IMR-90 (cell line): ENCODE data around the gene NXF1. TPM values are rescaled to one million over a fixed set of nuclear protein-coding genes. Genes with fewer than 3 reads are reported as not detected.

Experiments
- ATAC-seq: fragments of 200-7000 bp; cut with Tn5 transposase; 2 replicates; pipeline ENCODE4 v1.9.1; 2020; ENCODE audit warnings: low read depth, mild to moderate bottlenecking, moderate library complexity
- BruUV-seq: library from RNA; stranded (reverse); fragments of 400-500 nt; replicated peaks from 2 replicates; lab custom pipeline; 2021; lab: Mats Ljungman, UMichigan
- CTCF ChIA-PET: fragments of 300-600 bp; formaldehyde crosslinking; extraction: SDS; loops from one replicate; lab custom pipeline; 2021; ENCODE audit warnings: antibody characterized with exemption; lab: Yijun Ruan, JAX
- POLR2A ChIA-PET: fragments of 300-600 bp; sonication (Branson Sonifier 250); formaldehyde crosslinking; loops from one replicate; lab custom pipeline; 2022; ENCODE audit warnings: antibody characterized with exemption; ENCODE audit not compliant: unreplicated experiment; lab: Charles Lee
- DNase-seq: peaks from one replicate; pipeline ENCODE4 v3.0.0; 2013
- H2AFZ ChIP-seq: replicated peaks from 2 replicates; pipeline ENCODE3; 2013; ENCODE audit warnings: low read length, mild to moderate bottlenecking; ENCODE audit not compliant: poor library complexity
- H2AK5ac ChIP-seq: 2 replicates; pipeline ENCODE4 v1.6.1; 2013; ENCODE audit warnings: low read depth, low read length, inconsistent platforms
- H2AK9ac ChIP-seq: replicated peaks from 2 replicates; pipeline ENCODE3; 2013; ENCODE audit warnings: mild to moderate bottlenecking, low read depth, low read length, moderate library complexity; ENCODE audit not compliant: poor library complexity
- H2BK120ac ChIP-seq: 2 replicates; pipeline ENCODE4 v1.6.1; 2013; ENCODE audit warnings: low read depth, low read length, inconsistent platforms
- H2BK15ac ChIP-seq: 3 replicates; pipeline ENCODE4 v1.6.1; 2013; ENCODE audit warnings: low read depth, low read length, inconsistent platforms
- H2BK20ac ChIP-seq: 2 replicates; pipeline ENCODE4 v1.6.1; 2013; ENCODE audit warnings: low read depth, mild to moderate bottlenecking, inconsistent platforms, low read length, moderate library complexity
- H2BK5ac ChIP-seq: 2 replicates; pipeline ENCODE4 v1.6.1; 2013; ENCODE audit warnings: mild to moderate bottlenecking, low read depth, low read length, inconsistent platforms; ENCODE audit not compliant: poor library complexity, severe bottlenecking
- H3K14ac ChIP-seq: replicated peaks from 2 replicates; pipeline ENCODE4 v1.6.1; 2013; ENCODE audit warnings: low read depth, low read length, inconsistent platforms
- H3K18ac ChIP-seq: 2 replicates; pipeline ENCODE4 v1.6.1; 2013; ENCODE audit warnings: low read depth, low read length, control low read depth
- H3K23ac ChIP-seq: 2 replicates; pipeline ENCODE4 v1.6.1; 2013; ENCODE audit warnings: low read depth, low read length, inconsistent platforms
- H3K27ac ChIP-seq: 2 replicates; pipeline ENCODE4 v1.5.1; 2013; ENCODE audit warnings: mild to moderate bottlenecking, control low read depth, low read length; ENCODE audit not compliant: insufficient read depth
- H3K27me3 ChIP-seq: 2 replicates; pipeline ENCODE4 v1.6.1; 2013; ENCODE audit warnings: low read length; ENCODE audit not compliant: control insufficient read depth, insufficient read depth
- H3K36me3 ChIP-seq: 2 replicates; pipeline ENCODE4 v1.6.1; 2013; ENCODE audit warnings: low read length, mixed read lengths; ENCODE audit not compliant: control insufficient read depth, insufficient read depth
- H3K4ac ChIP-seq: 2 replicates; pipeline ENCODE4 v1.6.1; 2013; ENCODE audit warnings: low read depth, low read length, inconsistent platforms
- H3K4me1 ChIP-seq: 2 replicates; pipeline ENCODE4 v1.6.1; 2013; ENCODE audit warnings: low read length, mixed read lengths; ENCODE audit not compliant: control insufficient read depth, insufficient read depth
- H3K4me2 ChIP-seq: 2 replicates; pipeline ENCODE4 v1.6.1; 2013; ENCODE audit warnings: low read depth, mild to moderate bottlenecking, control low read depth, low read length, moderate library complexity
- H3K4me3 ChIP-seq: 2 replicates; pipeline ENCODE4 v1.5.1; 2013; ENCODE audit warnings: low read depth, mild to moderate bottlenecking, control low read depth, low read length, moderate library complexity; ENCODE audit not compliant: insufficient read depth
- H3K56ac ChIP-seq: 2 replicates; pipeline ENCODE4 v1.6.1; 2013; ENCODE audit warnings: low read length, inconsistent platforms; ENCODE audit not compliant: insufficient read depth; ENCODE audit errors: extremely low read depth
- H3K79me1 ChIP-seq, 2 experiments: 2 replicates each; pipeline ENCODE4 v1.6.1; 2013; ENCODE audit warnings: low read length in 2 of 2, inconsistent platforms in 1 of 2, low read depth in 1 of 2
- H3K9ac ChIP-seq: 2 replicates; pipeline ENCODE4 v1.6.1; 2013; ENCODE audit warnings: low read depth, low read length, control low read depth
- H3K9me1 ChIP-seq: 2 replicates; pipeline ENCODE4 v1.6.1; 2013; ENCODE audit warnings: low read length, inconsistent platforms; ENCODE audit not compliant: insufficient read depth
- H3K9me3 ChIP-seq: 2 replicates; pipeline ENCODE4 v1.6.1; 2013; ENCODE audit warnings: low read length; ENCODE audit not compliant: control insufficient read depth, insufficient read depth
- H4K20me1 ChIP-seq: 2 replicates; pipeline ENCODE4 v1.6.1; 2013; ENCODE audit warnings: low read length, inconsistent platforms; ENCODE audit not compliant: insufficient read depth
- H4K5ac ChIP-seq: 2 replicates; pipeline ENCODE4 v1.6.1; 2013; ENCODE audit warnings: mild to moderate bottlenecking, low read depth, low read length, control low read depth
- H4K8ac ChIP-seq, 2 experiments: 2 replicates each; pipeline ENCODE4 v1.6.1; 2013; ENCODE audit warnings: low read depth in 2 of 2, low read length in 2 of 2, control low read depth in 1 of 2, inconsistent platforms in 1 of 2
- H4K91ac ChIP-seq: 2 replicates; pipeline ENCODE4 v1.6.1; 2013; ENCODE audit warnings: low read depth, low read length, inconsistent platforms; ENCODE audit not compliant: insufficient read depth
- CEBPB ChIP-seq: IDR thresholded peaks from 2 replicates; pipeline ENCODE4 v1.6.1; 2012; ENCODE audit warnings: low read depth, low read length, improper control_type of control experiment
- CTCF ChIP-seq: conservative IDR thresholded peaks from 2 replicates; pipeline ENCODE4 v1.5.1; 2012; ENCODE audit warnings: mild to moderate bottlenecking, low read depth, low read length, improper control_type of control experiment
- MAFK ChIP-seq: IDR thresholded peaks from 2 replicates; pipeline ENCODE4 v1.6.1; 2012; ENCODE audit warnings: low read depth, low read length, improper control_type of control experiment
- NFE2L2 ChIP-seq: fragments of 150-350 bp; IDR thresholded peaks from 2 replicates; pipeline ENCODE4 v1.6.1; 2016; ENCODE audit warnings: low read depth, mild to moderate bottlenecking, low read length
- SMC3 ChIP-seq: fragments of 150-350 bp; IDR thresholded peaks from 2 replicates; pipeline ENCODE4 v1.6.1; 2016; ENCODE audit warnings: low read depth, mild to moderate bottlenecking, antibody characterized with exemption, low read length, moderate library complexity
- WGBS, 2 experiments: methylation state at CpG; one replicate each; pipeline versions ENCODE4 v1.1.5 to v1.1.7; 2013; ENCODE audit warnings: missing lambda C conversion rate in 2 of 2; ENCODE audit not compliant: insufficient read length in 1 of 2; ENCODE audit errors: extremely low coverage in 2 of 2; 5-methylcytosine and 5-hydroxymethylcytosine counted together
- dilution Hi-C: fragments of 300-500 bp; cut with HindIII; formaldehyde crosslinking; loops from one replicate; pipeline ENCODE4 v1.14.3; 2018; ENCODE audit warnings: low sequenced_read_pairs; ENCODE audit not compliant: unreplicated experiment
- in situ Hi-C: fragments of 300-500 bp; cut with MboI; formaldehyde crosslinking; loops from 3 replicates; pipeline ENCODE4 v1.14.3; 2019; ENCODE audit warnings: low sequenced_read_pairs, inconsistent platforms, mixed read lengths
- intact Hi-C: fragments of 100-400 bp; cut with micrococcal nuclease; formaldehyde crosslinking; loops from 2 replicates; pipeline ENCODE4 v1.10.0; 2022
- microRNA-seq, 2 experiments: library from miRNA; stranded (forward) in 1 of 2; unstranded in 1 of 2; fragments of 10-50 nt in 1 of 2; fragments of <30 nt in 1 of 2; gene quantifications in 1 of 2; microRNA quantifications in 1 of 2; one replicate each; pipeline versions ENCODE3 to v1.1.0; 2013 to 2020; ENCODE audit not compliant: insufficient read depth in 1 of 2, insufficient read length in 1 of 2, unreplicated experiment in 1 of 2
- polyA plus RNA-seq, 3 experiments: library from polyadenylated mRNA; depleted of rRNA; stranded (reverse); fragments of >200 nt; gene quantifications; 2 replicates each; pipeline ENCODE4 v1.2.3, GENCODE V29; 2012; ENCODE audit warnings: low replicate concordance in 1 of 3
- small RNA-seq, 5 experiments: library from RNA; depleted of rRNA; stranded (forward); fragments of <200 nt; gene quantifications; one replicate each; pipeline ENCODE3, GENCODE V24; 2012
- total RNA-seq: library from RNA; depleted of rRNA; stranded (reverse); fragments of >200 nt; gene quantifications from 2 replicates; pipeline ENCODE4 v1.2.3, GENCODE V29; 2012; rRNA removed

Gene NXF1
- total and polyA plus RNA-seq, 2 of the 4 experiments (the other 2 are of a cell fraction) = 26.3 to 97.4 TPM

DNA sequence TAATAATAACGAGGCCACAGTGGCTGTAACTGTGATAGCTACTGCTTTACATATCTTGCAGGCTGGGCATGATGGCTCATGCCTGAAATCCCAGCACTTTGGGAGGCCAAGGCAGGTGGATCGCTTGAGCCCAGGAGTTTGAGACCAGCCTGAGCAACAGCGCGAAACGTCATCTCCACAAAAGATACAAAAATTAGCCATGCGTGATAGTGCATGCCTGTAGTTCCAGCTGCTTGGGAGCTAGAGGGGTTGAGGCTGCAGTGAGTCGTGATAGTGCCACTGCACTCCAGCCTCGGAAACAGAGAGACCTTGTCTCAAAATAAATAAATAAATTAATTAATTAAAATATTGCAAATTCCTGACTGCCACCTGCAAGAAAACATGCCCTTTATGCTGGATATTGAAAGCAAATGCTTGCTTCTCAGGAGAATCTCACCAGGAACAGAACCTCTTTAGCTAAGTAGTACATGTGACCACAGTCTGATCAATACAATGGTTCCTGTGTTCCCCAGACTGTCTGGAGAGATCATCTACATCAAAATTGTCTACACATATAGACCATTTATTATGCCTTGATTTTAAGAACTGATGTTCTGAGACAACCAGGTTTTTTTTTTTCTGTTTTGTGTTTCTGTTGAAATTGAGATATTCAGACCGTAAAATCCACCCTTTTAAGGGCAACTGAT lies 57.6 kb downstream of the NXF1 start:
- dilution Hi-C loops (no loop called here), intact Hi-C loops (no loop called here), in situ Hi-C loops (no loop called here)
- H3K9me1 ChIP-seq = no peaks in the 10 kb centered on the region
- H3K36me3 ChIP-seq = peaks cover 9% of the 10 kb centered on the region
- H2BK120ac ChIP-seq = no peak overlapping the region
- no peaks in the 10 kb centered on the region for H3K4me1 ChIP-seq
- no peaks in the 10 kb centered on the region for H3K9me3 ChIP-seq
- H4K8ac ChIP-seq = no peak overlapping the region
- no peak overlapping the region for H3K4me3 ChIP-seq
- H4K20me1 ChIP-seq = no peaks in the 10 kb centered on the region
- WGBS, 2 experiments = no CpG with 5 or more reads among the region's 9 CpGs
- no peak overlapping the region for H3K4ac ChIP-seq
- H3K9ac ChIP-seq = no peak overlapping the region
- no peak overlapping the region for H2AK5ac ChIP-seq
- H4K91ac ChIP-seq = no peak overlapping the region
- no peaks in the 10 kb centered on the region for H3K27me3 ChIP-seq
- no peak overlapping the region for H3K56ac ChIP-seq
- no peak overlapping the region for H2AFZ ChIP-seq
- no peak overlapping the region for H3K27ac ChIP-seq
- peaks cover 11 to 28% of the 10 kb centered on the region in 2 experiments for H3K79me1 ChIP-seq
- H2AK9ac ChIP-seq = no peak overlapping the region
- H4K5ac ChIP-seq = no peak overlapping the region
- no peak overlapping the region for H3K23ac ChIP-seq
- H2BK5ac ChIP-seq = no peak overlapping the region
- no peak overlapping the region for H2BK20ac ChIP-seq
- ChIA-PET POLR2A (no interaction called here), CTCF (interaction anchor here (1.4 kb wide), 1 partner anchor 39 kb away, joined by 5 read pairs; the partner anchor contains the start of gene TMEM179B)
- BruUV-seq = no TSS peak
- H3K14ac ChIP-seq = no peak overlapping the region
- H3K18ac ChIP-seq = no peak overlapping the region
- H2BK15ac ChIP-seq = no peak overlapping the region
- H3K4me2 ChIP-seq = no peak overlapping the region
- DNase-seq (no peak), ATAC-seq (no peak; the same call in 1 of the 2 replicates)
- no peak for TF ChIP-seq NFE2L2
- TF ChIP-seq CEBPB = no peak
- no peak for TF ChIP-seq MAFK
- no peak for TF ChIP-seq SMC3
- TF ChIP-seq CTCF = no peak

Small RNAs within 50 kb of the gene (microRNA-seq; reads per million reads assigned to microRNA genes)
- gene MIR6514 (ENCODE audit: insufficient read depth in 1 of 2, insufficient read length in 1 of 2, unreplicated experiment in 1 of 2) (1.1 to 41.3 reads per million in 2 experiments), gene MIR6748 (ENCODE audit: unreplicated experiment) (not detected), gene RF00099 (ENCODE audit: insufficient read depth, insufficient read length) (not detected), gene RNU6-118P (ENCODE audit: insufficient read depth, insufficient read length) (not detected), gene SNORD22 (ENCODE audit: insufficient read depth, insufficient read length) (not detected), gene SNORD26 (ENCODE audit: insufficient read depth, insufficient read length) (not detected), gene SNORD27 (ENCODE audit: insufficient read depth, insufficient read length) (not detected), gene SNORD28 (ENCODE audit: insufficient read depth, insufficient read length) (not detected), gene SNORD30 (ENCODE audit: insufficient read depth, insufficient read length) (51.7 reads per million, percentile 75 among the genes with 10 or more reads in this experiment)

Small RNAs within 50 kb of the gene (small RNA-seq; reads per million reads assigned to genes)
- 0 to 7.2 (median 3.7) reads per million in 5 experiments for gene MIR6514
- 0 reads per million in 5 experiments for gene RF00099
- 0 reads per million in 5 experiments for gene RNU6-118P
- 0 reads per million in 5 experiments for gene SNORD22
- gene SNORD26 = 0 reads per million in 5 experiments
- gene SNORD27 = 0 reads per million in 5 experiments
- 0 reads per million in 5 experiments for gene SNORD28
- 4.6 to 261 (median 33.3) reads per million in 5 experiments for gene SNORD30

Other genes starting within 250 kb of the NXF1 start
- 1,598 and 1,857 TPM in 2 replicates for gene EEF1G, start 231.5 kb downstream of the NXF1 start, total RNA-seq
- gene EEF1G, start 231.5 kb downstream of the NXF1 start, polyA plus RNA-seq (2012; rRNA removed) = 1,684 and 1,697 TPM in 2 replicates
- 3.3 and 4.3 TPM in 2 replicates for gene TUT1, start 213.9 kb downstream of the NXF1 start, total RNA-seq
- 10.1 TPM in 2 replicates for gene TUT1, start 213.9 kb downstream of the NXF1 start, polyA plus RNA-seq (2012; rRNA removed)
- gene MTA2, start 203.6 kb downstream of the NXF1 start, total RNA-seq = 126 and 136 TPM in 2 replicates
- 28.0 and 34.8 TPM in 2 replicates for gene MTA2, start 203.6 kb downstream of the NXF1 start, polyA plus RNA-seq (2012; rRNA removed)
- 4.4 and 5.0 TPM in 2 replicates for gene EML3, start 192.7 kb downstream of the NXF1 start, total RNA-seq
- gene EML3, start 192.7 kb downstream of the NXF1 start, polyA plus RNA-seq (2012; rRNA removed) = 24.7 and 26.1 TPM in 2 replicates
- gene ROM1, start 192.2 kb downstream of the NXF1 start, total RNA-seq = 2.2 TPM in 2 replicates
- gene ROM1, start 192.2 kb downstream of the NXF1 start, polyA plus RNA-seq (2012; rRNA removed) = 1.7 and 2.5 TPM in 2 replicates
- 10.4 and 10.6 TPM in 2 replicates for gene B3GAT3, start 183.5 kb downstream of the NXF1 start, total RNA-seq
- 38.4 and 51.7 TPM in 2 replicates for gene B3GAT3, start 183.5 kb downstream of the NXF1 start, polyA plus RNA-seq (2012; rRNA removed)
- gene GANAB, start 158.8 kb downstream of the NXF1 start, total RNA-seq = 182 and 209 TPM in 2 replicates
- gene GANAB, start 158.8 kb downstream of the NXF1 start, polyA plus RNA-seq (2012; rRNA removed) = 323 and 344 TPM in 2 replicates
- 8.9 and 11.8 TPM in 2 replicates for gene INTS5, start 152.1 kb downstream of the NXF1 start, total RNA-seq
- 14.7 and 14.8 TPM in 2 replicates for gene INTS5, start 152.1 kb downstream of the NXF1 start, polyA plus RNA-seq (2012; rRNA removed)
- gene C11orf98, start 140.2 kb downstream of the NXF1 start, total RNA-seq = 41.2 and 53.6 TPM in 2 replicates
- gene C11orf98, start 140.2 kb downstream of the NXF1 start, polyA plus RNA-seq (2012; rRNA removed) = 62.3 and 68.9 TPM in 2 replicates
- gene CSKMT, start 140.1 kb downstream of the NXF1 start, total RNA-seq = 6.4 and 7.9 TPM in 2 replicates
- 5.3 and 6.2 TPM in 2 replicates for gene CSKMT, start 140.1 kb downstream of the NXF1 start, polyA plus RNA-seq (2012; rRNA removed)
- 5.7 and 6.7 TPM in 2 replicates for gene UQCC3, start 133.8 kb downstream of the NXF1 start, total RNA-seq
- gene UQCC3, start 133.8 kb downstream of the NXF1 start, polyA plus RNA-seq (2012; rRNA removed) = 9.7 and 13.7 TPM in 2 replicates
- 1.4 and 1.6 TPM in 2 replicates for gene LBHD1, start 133.2 kb downstream of the NXF1 start, total RNA-seq
- gene LBHD1, start 133.2 kb downstream of the NXF1 start, polyA plus RNA-seq (2012; rRNA removed) = 2.9 and 4.0 TPM in 2 replicates
- gene UBXN1, start 126.4 kb downstream of the NXF1 start, total RNA-seq = 50.0 and 83.0 TPM in 2 replicates
- gene UBXN1, start 126.4 kb downstream of the NXF1 start, polyA plus RNA-seq (2012; rRNA removed) = 81.6 and 96.9 TPM in 2 replicates
- 0.28 and 0.36 TPM in 2 replicates for gene LRRN4CL, start 115.9 kb downstream of the NXF1 start, total RNA-seq
- gene LRRN4CL, start 115.9 kb downstream of the NXF1 start, polyA plus RNA-seq (2012; rRNA removed) = 0.84 and 1.1 TPM in 2 replicates
- 19.4 and 26.2 TPM in 2 replicates for gene BSCL2, start 98.0 kb downstream of the NXF1 start, total RNA-seq
- gene BSCL2, start 98.0 kb downstream of the NXF1 start, polyA plus RNA-seq (2012; rRNA removed) = 46.0 and 47.1 TPM in 2 replicates
- not detected in 2 replicates for gene GNG3, start 97.8 kb downstream of the NXF1 start, total RNA-seq
- not detected in 2 replicates for gene GNG3, start 97.8 kb downstream of the NXF1 start, polyA plus RNA-seq (2012; rRNA removed)
- gene HNRNPUL2, start 78.0 kb downstream of the NXF1 start, total RNA-seq = 3.9 and 5.0 TPM in 2 replicates
- 25.5 and 30.2 TPM in 2 replicates for gene HNRNPUL2, start 78.0 kb downstream of the NXF1 start, polyA plus RNA-seq (2012; rRNA removed)
- gene TTC9C, start 77.0 kb downstream of the NXF1 start, total RNA-seq = 37.1 and 45.5 TPM in 2 replicates
- gene TTC9C, start 77.0 kb downstream of the NXF1 start, polyA plus RNA-seq (2012; rRNA removed) = 29.1 and 32.9 TPM in 2 replicates
- gene ZBTB3, start 51.3 kb downstream of the NXF1 start, total RNA-seq = 7.8 and 8.1 TPM in 2 replicates
- gene ZBTB3, start 51.3 kb downstream of the NXF1 start, polyA plus RNA-seq (2012; rRNA removed) = 2.3 and 3.4 TPM in 2 replicates
- gene POLR2G, start 43.9 kb downstream of the NXF1 start, total RNA-seq = 110 and 154 TPM in 2 replicates
- 157 and 165 TPM in 2 replicates for gene POLR2G, start 43.9 kb downstream of the NXF1 start, polyA plus RNA-seq (2012; rRNA removed)
- 8.1 and 9.5 TPM in 2 replicates for gene TAF6L, start 34.0 kb downstream of the NXF1 start, total RNA-seq
- gene TAF6L, start 34.0 kb downstream of the NXF1 start, polyA plus RNA-seq (2012; rRNA removed) = 13.5 and 14.5 TPM in 2 replicates
- 20.0 and 29.4 TPM in 2 replicates for gene TMEM179B, start 18.0 kb downstream of the NXF1 start, total RNA-seq
- 67.1 and 71.5 TPM in 2 replicates for gene TMEM179B, start 18.0 kb downstream of the NXF1 start, polyA plus RNA-seq (2012; rRNA removed)
- 9.7 and 14.2 TPM in 2 replicates for gene TMEM223, start 13.4 kb downstream of the NXF1 start, total RNA-seq
- gene TMEM223, start 13.4 kb downstream of the NXF1 start, polyA plus RNA-seq (2012; rRNA removed) = 15.7 and 18.0 TPM in 2 replicates
- 48.6 and 49.5 TPM in 2 replicates for gene STX5, start 26.6 kb upstream of the NXF1 start, total RNA-seq
- 43.1 and 43.5 TPM in 2 replicates for gene STX5, start 26.6 kb upstream of the NXF1 start, polyA plus RNA-seq (2012; rRNA removed)
- gene TEX54, start 27.4 kb upstream of the NXF1 start, total RNA-seq = not detected in 2 replicates
- not detected in 2 replicates for gene TEX54, start 27.4 kb upstream of the NXF1 start, polyA plus RNA-seq (2012; rRNA removed)
- gene WDR74, start 34.1 kb upstream of the NXF1 start, total RNA-seq = 40.8 and 44.3 TPM in 2 replicates
- gene WDR74, start 34.1 kb upstream of the NXF1 start, polyA plus RNA-seq (2012; rRNA removed) = 38.4 and 41.9 TPM in 2 replicates
- gene SLC3A2, start 75.5 kb upstream of the NXF1 start, total RNA-seq = 114 and 140 TPM in 2 replicates
- gene SLC3A2, start 75.5 kb upstream of the NXF1 start, polyA plus RNA-seq (2012; rRNA removed) = 239 TPM in 2 replicates
- not detected in 2 replicates for gene CHRM1, start 115.9 kb upstream of the NXF1 start, total RNA-seq
- gene CHRM1, start 115.9 kb upstream of the NXF1 start, polyA plus RNA-seq (2012; rRNA removed) = not detected in 2 replicates
- not detected in 2 replicates for gene SLC22A6, start 179.5 kb upstream of the NXF1 start, total RNA-seq
- gene SLC22A6, start 179.5 kb upstream of the NXF1 start, polyA plus RNA-seq (2012; rRNA removed) = not detected in 2 replicates
- gene SLC22A8, start 210.4 kb upstream of the NXF1 start, total RNA-seq = not detected in 2 replicates
- gene SLC22A8, start 210.4 kb upstream of the NXF1 start, polyA plus RNA-seq (2012; rRNA removed) = not detected in 2 replicates